Measurements from ENCODE around the gene FBXL15. TPM values are rescaled to one million over a fixed set of nuclear protein-coding genes. Genes with fewer than 3 reads are reported as not detected.
A peak's percentile ranks its signal among the peaks of the same experiment; 100 is the strongest.

Gene FBXL15
- polyA plus RNA-seq, 5 donors = 4.3 to 13.6 (median 6.2) TPM

- no peak for DNase-seq
Measured at GRCh38 chr10:102425444-102425843, 4.8 kb downstream of the FBXL15 start.

- DNase-seq = no peak
Measured at GRCh38 chr10:102426803-102427287, 6.2 kb downstream of the FBXL15 start.

DNA sequence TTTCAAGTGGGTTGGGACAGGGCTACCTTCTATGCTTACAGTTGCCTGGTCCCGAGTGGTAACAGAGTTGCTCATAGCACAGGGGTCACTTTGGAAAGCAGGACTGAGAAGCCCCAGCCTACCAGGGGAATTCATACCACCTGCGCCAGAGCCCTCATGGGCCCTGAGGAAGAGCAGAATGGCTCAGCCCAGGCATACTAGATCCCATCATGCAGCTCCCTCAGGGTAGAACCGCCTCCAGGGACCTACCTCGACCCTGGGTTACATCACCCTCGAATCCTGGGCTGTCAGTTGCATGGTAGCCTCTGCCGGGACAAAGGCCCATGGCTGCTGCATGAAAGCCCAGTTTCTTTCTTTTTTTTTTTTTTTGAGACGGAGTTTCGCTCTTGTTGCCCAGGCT lies 8.8 kb downstream of the FBXL15 start:
- no peak for DNase-seq

GRCh38 chr10:102431452-102432124 lies 11.0 kb downstream of the FBXL15 start:
- no peak for DNase-seq

GRCh38 chr10:102432162-102432950 lies 11.7 kb downstream of the FBXL15 start, which contains the start of gene CUEDC2:
TSS of gene CUEDC2 (minus strand) at chr10:102432574. CDS start at chr10:102425188, 7,386 bp downstream.
- peak; percentile 97 to 98 for DNase-seq

- no peak for DNase-seq
Measured at GRCh38 chr10:102433619-102434046, 13.0 kb downstream of the FBXL15 start.

DNA sequence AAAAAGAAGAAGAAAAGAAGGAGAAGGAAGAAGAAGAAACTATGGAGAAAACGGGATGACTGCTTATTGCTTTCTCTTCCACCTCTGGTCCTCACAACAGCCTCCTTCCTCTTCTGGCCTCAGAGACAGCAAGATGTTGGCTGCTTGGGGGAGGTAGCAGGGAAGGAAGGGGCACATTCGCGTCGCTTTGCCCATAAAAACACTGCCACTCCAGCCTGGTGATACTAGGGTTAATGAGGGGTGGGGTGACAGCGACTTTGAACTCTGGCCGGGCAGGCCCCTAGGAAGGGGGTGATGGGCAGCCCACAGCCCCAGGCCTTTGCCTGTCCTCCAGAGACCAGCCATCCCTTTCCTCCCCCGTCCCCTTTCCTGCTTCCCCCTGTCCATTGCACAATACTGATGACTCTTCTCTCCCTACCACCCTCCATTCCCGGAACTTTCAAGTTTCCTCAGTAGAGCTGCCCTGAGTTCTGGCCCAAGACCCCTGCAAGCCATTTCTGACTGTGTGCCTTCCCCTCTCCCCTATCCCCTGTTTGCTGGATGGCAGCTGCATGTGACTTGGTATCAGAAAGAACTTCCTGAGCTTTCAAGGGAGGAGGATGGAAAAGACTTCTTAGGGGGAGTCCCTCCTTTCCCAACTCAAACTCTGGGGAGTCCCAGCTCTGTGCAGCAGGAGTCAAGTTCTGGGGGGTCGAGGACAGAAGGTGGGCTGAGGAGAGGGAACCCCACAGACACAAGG lies 13.9 kb downstream of the FBXL15 start:
- no peak for DNase-seq

DNA sequence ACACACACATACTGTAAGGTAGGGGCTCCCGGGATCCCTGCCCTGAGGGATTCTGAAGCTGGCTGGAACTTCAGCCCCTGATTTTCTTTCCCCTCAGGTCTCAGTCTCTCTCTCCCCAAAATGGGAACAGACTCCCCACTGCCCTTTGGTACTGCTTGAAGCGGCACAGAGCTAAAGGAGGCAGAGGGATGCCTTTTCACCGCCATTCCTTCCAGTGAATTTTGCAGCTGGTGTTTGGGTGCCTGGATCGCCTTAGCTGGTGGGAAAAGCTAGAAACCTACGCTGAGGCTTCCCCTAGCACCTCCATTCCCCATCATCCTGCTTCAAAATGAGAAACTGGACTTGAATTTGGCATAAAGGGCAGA lies 14.5 kb downstream of the FBXL15 start:
- DNase-seq = no peak

GRCh38 chr10:102435529-102436233 lies 15.0 kb downstream of the FBXL15 start:
- no peak for DNase-seq

- DNase-seq = no peak
Measured at GRCh38 chr10:102436312-102436711, 15.7 kb downstream of the FBXL15 start.

DNA sequence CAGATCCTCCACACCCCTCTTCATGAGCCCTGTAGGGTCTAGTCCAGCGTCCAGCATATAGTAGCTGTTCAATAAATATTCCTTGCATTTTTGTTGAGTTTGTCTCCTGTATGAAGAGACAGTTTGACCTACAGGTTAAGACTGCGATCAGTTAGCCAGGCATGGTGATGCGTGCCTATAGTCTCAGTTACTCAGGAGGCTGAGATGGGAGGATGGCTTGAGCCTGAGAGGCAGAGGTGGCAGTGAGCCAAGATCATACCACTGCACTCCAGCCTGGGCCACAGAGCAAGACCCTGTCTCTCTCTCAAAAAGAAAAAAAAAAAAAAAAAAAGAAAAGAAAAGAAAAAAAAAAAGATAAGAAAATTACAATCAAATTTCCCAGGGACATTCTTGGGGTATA lies 16.9 kb downstream of the FBXL15 start:
- no peak for DNase-seq

DNA sequence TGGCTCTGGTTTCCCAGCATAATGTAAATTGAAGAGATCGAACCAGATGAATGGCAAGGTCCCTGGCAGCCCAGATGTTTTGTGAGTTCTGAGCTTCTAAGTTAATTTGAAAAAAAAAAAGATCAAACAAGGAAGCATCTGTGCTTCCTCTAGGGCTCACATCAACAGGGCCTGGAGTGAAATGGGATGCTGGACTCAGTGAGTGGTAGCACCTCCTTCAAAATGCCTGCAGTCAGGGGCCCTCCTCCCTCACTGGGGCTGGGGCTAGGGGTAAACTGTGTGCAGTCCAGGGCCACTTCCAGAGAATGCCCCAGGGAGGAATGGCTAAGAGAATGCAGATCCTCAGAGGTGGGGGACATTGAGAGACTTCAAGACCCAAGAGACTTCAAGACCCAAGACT lies 17.7 kb downstream of the FBXL15 start:
- no peak for DNase-seq

DNA sequence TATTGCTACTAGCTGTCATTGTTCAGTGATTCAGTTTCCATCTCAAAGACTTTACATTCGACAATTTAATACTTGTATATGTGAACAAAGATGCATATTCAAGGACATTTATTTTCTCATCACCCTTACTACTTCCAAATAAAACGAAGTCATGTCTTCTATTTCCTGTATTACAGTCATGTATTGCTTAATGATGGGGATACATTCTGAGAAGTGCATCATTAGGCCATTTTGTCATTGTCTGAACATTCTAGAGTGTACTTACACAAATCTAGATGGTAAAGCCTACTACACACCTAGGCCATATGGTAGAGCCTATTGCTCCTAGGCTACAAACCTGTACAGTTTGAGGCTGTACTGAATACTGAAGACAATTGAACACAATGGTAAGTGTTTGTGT lies 24.2 kb downstream of the FBXL15 start:
- DNase-seq = no peak

DNA sequence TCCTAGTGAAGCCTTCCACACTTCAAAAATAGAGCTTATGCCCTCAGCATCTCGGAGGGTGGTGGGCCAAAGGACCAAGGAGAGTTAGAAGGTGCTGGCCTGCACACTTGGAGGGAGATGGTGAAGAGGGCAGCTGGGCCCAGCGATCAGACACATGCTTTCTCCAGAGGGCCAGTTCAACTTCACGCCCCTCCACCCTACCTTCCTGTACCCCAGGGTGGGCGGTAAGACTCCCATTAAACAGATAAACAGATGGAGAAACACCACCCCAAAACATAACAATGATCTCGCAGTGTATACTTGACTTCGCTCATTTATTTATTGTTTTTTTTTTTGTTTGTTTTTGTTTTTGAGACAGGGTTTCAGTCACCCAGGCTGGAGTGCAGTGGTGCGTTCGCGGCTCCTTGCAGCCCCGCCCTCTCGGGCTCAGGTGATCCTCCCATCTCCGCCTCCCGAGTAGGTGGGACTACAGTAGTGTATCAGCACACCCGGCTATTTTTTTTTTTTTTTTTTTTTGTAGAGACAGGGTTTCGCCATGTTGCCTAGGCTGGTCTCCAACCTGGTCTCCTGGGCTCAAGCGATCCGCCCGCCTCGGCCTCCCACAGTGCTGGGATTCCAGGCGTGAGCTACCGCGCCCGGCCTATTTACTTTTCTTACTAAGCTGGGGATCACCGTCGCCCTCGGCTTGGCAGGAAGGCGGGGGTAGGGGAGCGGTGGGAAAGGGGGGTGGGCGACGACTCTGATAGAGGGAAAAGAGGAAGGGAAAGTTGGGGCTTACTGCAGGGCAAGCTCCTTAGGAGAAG lies 28.9 kb downstream of the FBXL15 start:
- DNase-seq = no peak

GRCh38 chr10:102450124-102450373 lies 29.4 kb downstream of the FBXL15 start:
- DNase-seq = no peak

DNA sequence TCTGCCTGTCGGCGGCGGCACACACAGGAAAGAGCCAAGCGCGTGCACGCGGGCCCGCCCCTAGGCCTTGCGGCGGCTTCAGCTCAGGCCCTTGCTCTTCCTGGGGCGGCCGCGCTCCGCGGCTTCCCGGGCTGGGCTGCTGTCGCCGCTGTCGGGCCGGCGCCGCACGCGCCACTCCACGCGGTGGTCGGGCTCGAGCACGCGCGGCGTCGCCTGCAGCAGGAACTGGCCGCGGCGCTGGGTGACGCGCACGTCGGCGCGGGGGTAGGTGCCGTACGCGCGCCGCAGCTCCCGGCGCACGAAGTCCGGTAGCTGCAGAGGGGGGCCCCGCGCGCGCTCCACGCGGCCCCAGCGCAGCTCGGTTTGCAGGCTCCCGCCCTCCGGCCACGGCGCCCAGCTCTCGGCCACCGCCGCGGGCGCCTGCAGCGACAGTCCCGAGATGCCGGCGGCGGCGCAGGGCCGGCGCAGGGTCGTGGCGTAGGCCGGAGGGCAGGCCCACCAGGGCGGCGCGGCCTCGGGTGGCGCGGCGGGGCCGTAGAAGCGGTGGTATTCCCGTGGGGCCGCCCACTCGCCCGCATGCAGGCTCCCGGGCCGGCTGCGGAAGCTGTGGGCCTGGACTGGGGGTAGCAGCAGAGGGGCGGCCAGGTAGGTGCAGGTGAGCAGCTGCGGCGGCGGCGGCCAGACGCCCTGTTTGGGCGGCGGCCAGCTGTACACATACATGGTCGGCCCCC lies 29.9 kb downstream of the FBXL15 start:
- DNase-seq = peak; percentile 81 to 87

- no peak for DNase-seq
Measured at GRCh38 chr10:102451105-102451969, 30.7 kb downstream of the FBXL15 start, which contains the start of gene C10orf95. TSS of gene C10orf95 (minus strand) at chr10:102451543. CDS start at chr10:102451093, 450 bp downstream.

DNA sequence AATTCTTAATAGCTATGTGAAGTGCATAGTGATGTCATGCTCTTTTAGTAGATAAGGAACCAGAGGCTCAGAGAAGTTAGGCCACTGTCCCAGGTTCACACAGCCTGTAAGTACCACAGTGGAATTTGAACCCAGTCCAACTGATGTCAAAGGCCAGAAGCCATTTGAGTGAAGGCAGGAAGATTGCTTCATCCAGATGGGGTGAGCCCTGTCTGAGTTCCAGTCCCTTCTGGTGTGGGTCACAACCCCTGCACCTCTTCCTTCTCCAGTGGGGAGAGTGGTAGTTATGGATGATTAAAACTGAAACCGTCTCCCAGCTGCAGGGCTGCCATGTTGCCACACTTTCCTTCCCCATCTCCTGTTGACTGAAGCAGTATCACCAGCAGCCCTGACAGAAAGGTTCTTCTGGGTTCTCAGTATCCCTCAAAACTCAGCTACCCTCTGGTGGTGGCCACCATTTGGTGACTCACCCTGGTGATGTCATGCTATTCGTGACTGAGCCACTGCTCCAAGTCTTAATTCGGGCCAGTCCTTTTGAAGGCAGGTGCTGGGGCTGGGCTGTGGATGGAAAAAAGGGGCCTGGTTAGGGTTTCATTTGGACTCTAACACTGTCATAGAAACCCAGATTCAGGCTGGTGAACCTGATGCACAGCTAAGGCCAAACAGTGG lies 32.2 kb downstream of the FBXL15 start:
- DNase-seq = no peak

DNA sequence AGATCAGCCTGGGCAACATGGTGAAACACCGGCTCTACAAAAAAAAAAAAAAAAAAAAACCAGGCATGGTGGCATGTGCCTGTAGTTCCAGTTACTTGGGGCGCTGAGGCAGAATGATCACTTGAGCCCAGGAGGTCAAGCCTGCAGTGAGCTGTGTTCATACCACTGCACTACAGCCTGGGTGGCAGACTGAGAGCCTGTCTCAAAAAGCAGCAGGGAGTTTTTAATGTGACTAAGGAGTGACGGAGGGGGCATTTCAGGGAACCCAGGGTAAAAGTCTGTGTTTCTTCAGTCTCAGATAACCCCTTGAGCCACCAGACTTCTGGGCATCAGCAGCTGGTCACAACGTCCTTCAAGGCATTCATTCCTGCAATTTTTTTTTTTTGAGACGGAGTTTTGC lies 32.9 kb downstream of the FBXL15 start:
- DNase-seq = no peak

Data from right lung (tissue), 5 donors.